Coronary artery (tissue), 2 donors: Measurements from ENCODE around the gene PLA2G4E.
A peak's percentile ranks its signal among the peaks of the same experiment; 100 is the strongest.

Experiments used
- DNase-seq: peaks from one replicate; pipeline ENCODE4 v3.0.0-alpha.2; 2017; ENCODE audit warnings: low spot score
- H3K27ac ChIP-seq, 2 donors: fragments of 200-600 bp; sonication (generic); one replicate each; pipeline ENCODE4 v1.5.1; 2016 to 2019
- H3K4me3 ChIP-seq: fragments of 200-600 bp; sonication (generic); 2 replicates; pipeline ENCODE4 v1.5.1; 2016; ENCODE audit warnings: mild to moderate bottlenecking, moderate library complexity
- CTCF ChIP-seq: fragments of 200-600 bp; sonication (generic); IDR thresholded peaks from one replicate; pipeline ENCODE4 v1.5.1; 2019; ENCODE audit warnings: antibody characterized with exemption

PLA2G4E gene

GRCh38 chr15:42065468-42065867, 44.6 kb upstream of the PLA2G4E start:
- DNase-seq = peak; percentile 54
- H3K27ac ChIP-seq = no peak overlapping the region

GRCh38 chr15:42065033-42065432, 44.2 kb upstream of the PLA2G4E start:
- Histone ChIP-seq H3K27ac (no peak overlapping the region), H3K4me3 (no peak overlapping the region)
- no peak for TF ChIP-seq CTCF
- DNase-seq = peak; percentile 68

More at GRCh38 chr15:42065468-42065867, 44.6 kb upstream of the PLA2G4E start:
- H3K4me3 ChIP-seq = no peak overlapping the region
- no peak for TF ChIP-seq CTCF

- Histone ChIP-seq H3K27ac (no peak overlapping the region), H3K4me3 (no peak overlapping the region)
- TF ChIP-seq CTCF = no peak
- DNase-seq = peak; percentile 41
Measured at GRCh38 chr15:42064271-42064670, 43.4 kb upstream of the PLA2G4E start.

- Histone ChIP-seq H3K4me3 (no peak overlapping the region), H3K27ac (no peak overlapping the region)
- no peak for TF ChIP-seq CTCF
- peak; percentile 38 for DNase-seq
Measured at GRCh38 chr15:42063122-42063848, 42.4 kb upstream of the PLA2G4E start.

- DNase-seq = peak; percentile 54
- Histone ChIP-seq H3K4me3 (no peak overlapping the region), H3K27ac (no peak overlapping the region)
- TF ChIP-seq CTCF = no peak
Measured at GRCh38 chr15:42062284-42062806, 41.5 kb upstream of the PLA2G4E start.

GRCh38 chr15:42060797-42061196, 40.0 kb upstream of the PLA2G4E start:
- peak; percentile 49 for DNase-seq
- H3K27ac ChIP-seq = no peak overlapping the region
- no peak for TF ChIP-seq CTCF
- H3K4me3 ChIP-seq = no peak overlapping the region

GRCh38 chr15:42060477-42060763, 39.6 kb upstream of the PLA2G4E start:
- Histone ChIP-seq H3K27ac (no peak overlapping the region), H3K4me3 (no peak overlapping the region)
- DNase-seq = no peak
- TF ChIP-seq CTCF = no peak
